HG03460 (cell line): ENCODE data around the gene CUL1.

Source experiments
- ATAC-seq: cut with Tn5 transposase; IDR thresholded peaks from one replicate; pipeline ENCODE4 v1.9.1; 2021; ENCODE audit not compliant: unreplicated experiment

CUL1 gene

GRCh38 chr7:148803094-148803493 is 104.4 kb downstream of the CUL1 start:
- ATAC-seq, result no peak

- no peak for ATAC-seq
These were observed 105.9 kb downstream of the CUL1 start for GRCh38 chr7:148804343-148805235.

- no peak for ATAC-seq
These were observed 107.5 kb downstream of the CUL1 start for GRCh38 chr7:148806187-148806586.

- no peak for ATAC-seq
These were observed 108.7 kb downstream of the CUL1 start for GRCh38 chr7:148807436-148807835.

GRCh38 chr7:148809856-148810255 is 111.2 kb downstream of the CUL1 start:
- no peak for ATAC-seq

GRCh38 chr7:148811892-148812291 is 113.2 kb downstream of the CUL1 start:
- no peak for ATAC-seq

- no peak for ATAC-seq
These were observed 115.2 kb downstream of the CUL1 start for GRCh38 chr7:148813890-148814289.

- ATAC-seq, result no peak
These were observed 116.3 kb downstream of the CUL1 start for GRCh38 chr7:148814922-148815559.

GRCh38 chr7:148815612-148816011 is 116.9 kb downstream of the CUL1 start:
- no peak for ATAC-seq

GRCh38 chr7:148819697-148820360 is 121.1 kb downstream of the CUL1 start:
- no peak for ATAC-seq

- ATAC-seq, result no peak
These were observed 122.7 kb downstream of the CUL1 start for GRCh38 chr7:148821422-148821821.

GRCh38 chr7:148824864-148825263 is 126.2 kb downstream of the CUL1 start:
- ATAC-seq, result no peak

- no peak for ATAC-seq
These were observed 126.6 kb downstream of the CUL1 start for GRCh38 chr7:148825338-148825737.

GRCh38 chr7:148828965-148829364 is 130.3 kb downstream of the CUL1 start:
- ATAC-seq, result no peak

- ATAC-seq, result no peak
These were observed 132.4 kb downstream of the CUL1 start for GRCh38 chr7:148830897-148831692.

GRCh38 chr7:148831782-148832181 is 133.1 kb downstream of the CUL1 start:
- no peak for ATAC-seq

- no peak for ATAC-seq
These were observed 135.9 kb downstream of the CUL1 start for GRCh38 chr7:148834605-148835004.

GRCh38 chr7:148835854-148836253 is 137.2 kb downstream of the CUL1 start:
- ATAC-seq, result no peak

- ATAC-seq, result no peak
These were observed 140.2 kb downstream of the CUL1 start for GRCh38 chr7:148838905-148839304.

GRCh38 chr7:148847815-148848734 is 149.4 kb downstream of the CUL1 start:
- no peak for ATAC-seq
